HEK293 (cell line): ENCODE measurements around the gene PDE6H.

Experiments
- CTCF ChIA-PET: fragments of 350-600 bp; formaldehyde crosslinking; extraction: SDS; loops from one replicate; lab custom pipeline; 2021; ENCODE audit warnings: antibody characterized with exemption; lab: Yijun Ruan, JAX
- POLR2A ChIA-PET: fragments of 300-600 bp; formaldehyde crosslinking; extraction: SDS; loops from one replicate; lab custom pipeline; 2020; ENCODE audit warnings: antibody characterized with exemption, inconsistent platforms; lab: Yijun Ruan, JAX
- H3K27ac ChIP-seq: fragments of 200-500 bp; sonication (Bioruptor generic); 2 replicates; pipeline ENCODE4 v1.5.1; 2014; ENCODE audit warnings: low read depth, low read length, control low read depth, inconsistent platforms; ENCODE audit errors: extremely low read depth
- H3K36me3 ChIP-seq, 2 experiments: fragments of 200-500 bp in 1 of 2; sonication (Bioruptor generic) in 1 of 2; 1 replicate in 1 of 2; 2 replicates in 1 of 2; pipeline ENCODE4 v1.5.1; 2014 to 2017; ENCODE audit warnings: inconsistent platforms in 2 of 2, low read length in 2 of 2; ENCODE audit not compliant: control insufficient read depth in 2 of 2, insufficient read depth in 1 of 2
- H3K4me1 ChIP-seq: fragments of 200-500 bp; sonication (Bioruptor generic); 2 replicates; pipeline ENCODE4 v1.5.1; 2014; ENCODE audit warnings: mild to moderate bottlenecking, low read length, inconsistent platforms; ENCODE audit not compliant: control insufficient read depth, insufficient read depth
- H3K4me3 ChIP-seq: 2 replicates; pipeline ENCODE4 v1.5.1; 2011; ENCODE audit warnings: low read depth, mild to moderate bottlenecking, control low read depth, low read length, moderate library complexity
- H3K9me3 ChIP-seq: fragments of 200-500 bp; sonication (Bioruptor generic); 2 replicates; pipeline ENCODE4 v1.5.1; 2014; ENCODE audit warnings: low read depth, low read length, inconsistent platforms; ENCODE audit not compliant: control insufficient read depth, insufficient read depth
- GLIS1 ChIP-seq: fragments of 450-650 bp; formaldehyde crosslinking; IDR thresholded peaks from 2 replicates; pipeline ENCODE4 v1.5.1; 2016; ENCODE audit warnings: missing biosample characterization, missing genetic modification characterization
- SETDB1 ChIP-seq: IDR thresholded peaks from one replicate; pipeline ENCODE4 v1.6.1; 2017; ENCODE audit warnings: mild to moderate bottlenecking, low read length, moderate library complexity, mixed read lengths; ENCODE audit not compliant: insufficient read length
- ZBTB1 ChIP-seq: fragments of 450-650 bp; formaldehyde crosslinking; IDR thresholded peaks from 2 replicates; pipeline ENCODE4 v1.5.1; 2016; ENCODE audit warnings: missing biosample characterization, missing genetic modification characterization
- ZBTB17 ChIP-seq: fragments of 450-650 bp; formaldehyde crosslinking; IDR thresholded peaks from 2 replicates; pipeline ENCODE4 v1.5.1; 2016; ENCODE audit warnings: missing biosample characterization, missing genetic modification characterization
- ZEB2 ChIP-seq: fragments of 450-650 bp; formaldehyde crosslinking; IDR thresholded peaks from 2 replicates; pipeline ENCODE4 v1.5.1; 2016; ENCODE audit warnings: missing biosample characterization, missing genetic modification characterization
- ZNF2 ChIP-seq: fragments of 450-650 bp; formaldehyde crosslinking; IDR thresholded peaks from 2 replicates; pipeline ENCODE4 v1.5.1; 2016; ENCODE audit warnings: missing biosample characterization, missing genetic modification characterization
- ZNF211 ChIP-seq: fragments of 450-650 bp; formaldehyde crosslinking; IDR thresholded peaks from 2 replicates; pipeline ENCODE4 v1.5.1; 2016; ENCODE audit warnings: low read depth, missing biosample characterization, missing genetic modification characterization
- ZNF221 ChIP-seq: fragments of 450-650 bp; formaldehyde crosslinking; IDR thresholded peaks from 2 replicates; pipeline ENCODE4 v1.5.1; 2017; ENCODE audit warnings: missing biosample characterization, missing genetic modification characterization, borderline replicate concordance
- ZNF23 ChIP-seq: fragments of 450-650 bp; formaldehyde crosslinking; IDR thresholded peaks from 2 replicates; pipeline ENCODE4 v1.5.1; 2016; ENCODE audit warnings: missing biosample characterization, missing genetic modification characterization, borderline replicate concordance
- ZNF423 ChIP-seq: fragments of 450-650 bp; formaldehyde crosslinking; IDR thresholded peaks from 2 replicates; pipeline ENCODE4 v1.5.1; 2016; ENCODE audit warnings: missing biosample characterization, missing genetic modification characterization
- ZNF549 ChIP-seq: fragments of 450-650 bp; IDR thresholded peaks from 2 replicates; pipeline ENCODE4 v1.5.1; 2018; ENCODE audit warnings: missing biosample characterization, missing genetic modification characterization, mild to moderate bottlenecking, inconsistent platforms, moderate library complexity
- ZSCAN23 ChIP-seq: fragments of 450-650 bp; formaldehyde crosslinking; IDR thresholded peaks from 2 replicates; pipeline ENCODE4 v1.5.1; 2016; ENCODE audit warnings: missing biosample characterization, missing genetic modification characterization
- TF ChIP-seq, protein P1 (sequence below): fragments of 450-650 bp; formaldehyde crosslinking; IDR thresholded peaks from 2 replicates; pipeline ENCODE4 v1.5.1; 2016; ENCODE audit warnings: missing biosample characterization, missing genetic modification characterization
- TF ChIP-seq, protein P2 (sequence below): fragments of 450-650 bp; formaldehyde crosslinking; IDR thresholded peaks from 2 replicates; pipeline ENCODE4 v1.5.1; 2016; ENCODE audit warnings: missing biosample characterization, missing genetic modification characterization
- TF ChIP-seq, protein P3 (sequence below): fragments of 450-650 bp; formaldehyde crosslinking; IDR thresholded peaks from 2 replicates; pipeline ENCODE4 v1.5.1; 2016; ENCODE audit warnings: missing biosample characterization, missing genetic modification characterization
- TF ChIP-seq, protein P4 (sequence below): fragments of 450-650 bp; formaldehyde crosslinking; IDR thresholded peaks from 2 replicates; pipeline ENCODE4; 2016; ENCODE audit warnings: missing biosample characterization, missing genetic modification characterization
- TF ChIP-seq, protein P5 (sequence below): fragments of 450-650 bp; formaldehyde crosslinking; conservative IDR thresholded peaks from 2 replicates; pipeline ENCODE4 v1.5.1; 2016; ENCODE audit warnings: low read depth, missing biosample characterization, missing genetic modification characterization

Gene PDE6H

DNA sequence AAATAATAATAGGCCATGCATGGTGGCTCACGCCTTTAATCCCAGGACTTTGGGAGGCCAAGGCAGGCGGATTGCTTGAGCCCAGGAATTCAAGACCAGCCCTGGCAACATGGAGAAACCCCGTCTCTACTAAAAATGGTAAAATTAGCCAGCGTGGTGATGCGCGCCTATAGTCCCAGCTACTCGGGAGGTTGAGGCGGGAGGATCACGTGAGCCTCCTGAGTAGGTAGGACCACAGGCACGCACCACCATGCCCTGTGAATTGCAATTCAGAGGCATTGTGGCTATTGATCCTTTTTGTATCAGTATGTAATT, 13.8 kb upstream of the PDE6H start (continued):
- TF ChIP-seq ZEB2 = no peak
- no peak for TF ChIP-seq ZNF221 (tag by site-specific recombination)
- no peak for TF ChIP-seq SETDB1
- TF ChIP-seq GLIS1 (tag by site-specific recombination) = no peak
- TF ChIP-seq, protein P1, sequence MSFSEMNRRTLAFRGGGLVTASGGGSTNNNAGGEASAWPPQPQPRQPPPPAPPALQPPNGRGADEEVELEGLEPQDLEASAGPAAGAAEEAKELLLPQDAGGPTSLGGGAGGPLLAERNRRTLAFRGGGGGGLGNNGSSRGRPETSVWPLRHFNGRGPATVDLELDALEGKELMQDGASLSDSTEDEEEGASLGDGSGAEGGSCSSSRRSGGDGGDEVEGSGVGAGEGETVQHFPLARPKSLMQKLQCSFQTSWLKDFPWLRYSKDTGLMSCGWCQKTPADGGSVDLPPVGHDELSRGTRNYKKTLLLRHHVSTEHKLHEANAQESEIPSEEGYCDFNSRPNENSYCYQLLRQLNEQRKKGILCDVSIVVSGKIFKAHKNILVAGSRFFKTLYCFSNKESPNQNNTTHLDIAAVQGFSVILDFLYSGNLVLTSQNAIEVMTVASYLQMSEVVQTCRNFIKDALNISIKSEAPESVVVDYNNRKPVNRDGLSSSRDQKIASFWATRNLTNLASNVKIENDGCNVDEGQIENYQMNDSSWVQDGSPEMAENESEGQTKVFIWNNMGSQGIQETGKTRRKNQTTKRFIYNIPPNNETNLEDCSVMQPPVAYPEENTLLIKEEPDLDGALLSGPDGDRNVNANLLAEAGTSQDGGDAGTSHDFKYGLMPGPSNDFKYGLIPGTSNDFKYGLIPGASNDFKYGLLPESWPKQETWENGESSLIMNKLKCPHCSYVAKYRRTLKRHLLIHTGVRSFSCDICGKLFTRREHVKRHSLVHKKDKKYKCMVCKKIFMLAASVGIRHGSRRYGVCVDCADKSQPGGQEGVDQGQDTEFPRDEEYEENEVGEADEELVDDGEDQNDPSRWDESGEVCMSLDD (tag by site-specific recombination) = no peak
- no peak for TF ChIP-seq ZNF423 (tag by site-specific recombination)
- TF ChIP-seq ZNF23 (tag by site-specific recombination) = no peak
- TF ChIP-seq, protein P2, sequence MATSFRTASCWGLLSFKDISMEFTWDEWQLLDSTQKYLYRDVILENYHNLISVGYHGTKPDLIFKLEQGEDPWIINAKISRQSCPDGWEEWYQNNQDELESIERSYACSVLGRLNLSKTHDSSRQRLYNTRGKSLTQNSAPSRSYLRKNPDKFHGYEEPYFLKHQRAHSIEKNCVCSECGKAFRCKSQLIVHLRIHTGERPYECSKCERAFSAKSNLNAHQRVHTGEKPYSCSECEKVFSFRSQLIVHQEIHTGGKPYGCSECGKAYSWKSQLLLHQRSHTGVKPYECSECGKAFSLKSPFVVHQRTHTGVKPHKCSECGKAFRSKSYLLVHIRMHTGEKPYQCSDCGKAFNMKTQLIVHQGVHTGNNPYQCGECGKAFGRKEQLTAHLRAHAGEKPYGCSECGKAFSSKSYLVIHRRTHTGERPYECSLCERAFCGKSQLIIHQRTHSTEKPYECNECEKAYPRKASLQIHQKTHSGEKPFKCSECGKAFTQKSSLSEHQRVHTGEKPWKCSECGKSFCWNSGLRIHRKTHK = no peak
- TF ChIP-seq ZBTB17 (tag by site-specific recombination) = no peak
- TF ChIP-seq ZNF549 (tag by site-specific recombination) = no peak

DNA sequence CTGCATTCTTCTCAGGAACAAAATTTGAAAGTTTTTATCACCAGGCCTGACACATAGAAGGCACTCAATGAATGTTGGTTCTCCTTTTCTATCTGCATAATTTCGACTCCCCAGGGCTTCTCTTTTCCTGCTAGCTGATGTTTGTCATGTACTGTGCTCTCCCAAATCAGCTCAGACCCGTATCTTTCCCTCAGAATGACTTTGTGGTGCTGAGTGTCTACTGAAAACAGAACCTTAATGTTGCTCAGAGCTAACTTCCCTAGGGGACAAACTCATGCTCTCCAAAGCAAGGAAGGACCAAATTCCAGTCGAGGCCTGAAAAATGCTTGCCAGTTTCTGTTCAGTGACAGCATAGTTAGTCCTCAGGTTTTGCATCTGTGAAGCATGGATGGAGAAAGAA, 13.4 kb upstream of the PDE6H start:
- CTCF ChIA-PET = no interaction called here
- H3K4me3 ChIP-seq = no peak overlapping the region

DNA sequence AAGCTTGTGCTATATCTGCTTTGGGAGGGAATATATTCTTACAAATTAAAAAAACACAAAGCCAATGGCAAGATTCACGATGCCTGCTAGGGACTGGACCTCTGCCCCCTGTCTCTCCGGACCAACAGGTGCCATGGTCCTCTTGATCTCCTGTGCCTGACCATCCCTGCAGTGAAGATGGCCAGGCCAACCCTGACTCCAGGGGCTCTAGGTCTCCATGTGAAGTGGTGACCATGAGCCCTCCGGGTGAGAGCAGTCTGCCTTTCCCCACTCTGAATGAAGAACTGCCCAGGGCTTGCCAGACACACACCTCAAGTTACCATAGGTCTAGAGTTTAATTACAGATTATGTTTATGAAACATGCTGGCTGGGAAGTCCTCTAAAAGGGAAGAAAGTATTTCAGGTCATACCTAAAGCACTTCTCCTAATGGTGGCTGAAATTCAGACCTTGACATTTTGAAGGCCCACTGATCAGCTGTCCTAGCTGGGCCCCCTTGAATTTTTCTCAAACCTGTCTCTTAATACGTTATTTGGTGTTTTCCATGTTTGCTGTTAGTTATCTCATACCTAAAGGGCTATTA, 12.8 kb upstream of the PDE6H start:
- H3K4me3 ChIP-seq = no peak overlapping the region
- H3K36me3 ChIP-seq = no peaks in the 10 kb centered on the region
- ChIA-PET POLR2A (no interaction called here), CTCF (no interaction called here)
- no peaks in the 10 kb centered on the region for H3K9me3 ChIP-seq
- H3K4me1 ChIP-seq = no peaks in the 10 kb centered on the region
- no peak overlapping the region for H3K27ac ChIP-seq
- TF ChIP-seq ZBTB1 (tag by site-specific recombination) = no peak
- TF ChIP-seq ZNF211 (tag by site-specific recombination) = no peak
- TF ChIP-seq, protein P3, sequence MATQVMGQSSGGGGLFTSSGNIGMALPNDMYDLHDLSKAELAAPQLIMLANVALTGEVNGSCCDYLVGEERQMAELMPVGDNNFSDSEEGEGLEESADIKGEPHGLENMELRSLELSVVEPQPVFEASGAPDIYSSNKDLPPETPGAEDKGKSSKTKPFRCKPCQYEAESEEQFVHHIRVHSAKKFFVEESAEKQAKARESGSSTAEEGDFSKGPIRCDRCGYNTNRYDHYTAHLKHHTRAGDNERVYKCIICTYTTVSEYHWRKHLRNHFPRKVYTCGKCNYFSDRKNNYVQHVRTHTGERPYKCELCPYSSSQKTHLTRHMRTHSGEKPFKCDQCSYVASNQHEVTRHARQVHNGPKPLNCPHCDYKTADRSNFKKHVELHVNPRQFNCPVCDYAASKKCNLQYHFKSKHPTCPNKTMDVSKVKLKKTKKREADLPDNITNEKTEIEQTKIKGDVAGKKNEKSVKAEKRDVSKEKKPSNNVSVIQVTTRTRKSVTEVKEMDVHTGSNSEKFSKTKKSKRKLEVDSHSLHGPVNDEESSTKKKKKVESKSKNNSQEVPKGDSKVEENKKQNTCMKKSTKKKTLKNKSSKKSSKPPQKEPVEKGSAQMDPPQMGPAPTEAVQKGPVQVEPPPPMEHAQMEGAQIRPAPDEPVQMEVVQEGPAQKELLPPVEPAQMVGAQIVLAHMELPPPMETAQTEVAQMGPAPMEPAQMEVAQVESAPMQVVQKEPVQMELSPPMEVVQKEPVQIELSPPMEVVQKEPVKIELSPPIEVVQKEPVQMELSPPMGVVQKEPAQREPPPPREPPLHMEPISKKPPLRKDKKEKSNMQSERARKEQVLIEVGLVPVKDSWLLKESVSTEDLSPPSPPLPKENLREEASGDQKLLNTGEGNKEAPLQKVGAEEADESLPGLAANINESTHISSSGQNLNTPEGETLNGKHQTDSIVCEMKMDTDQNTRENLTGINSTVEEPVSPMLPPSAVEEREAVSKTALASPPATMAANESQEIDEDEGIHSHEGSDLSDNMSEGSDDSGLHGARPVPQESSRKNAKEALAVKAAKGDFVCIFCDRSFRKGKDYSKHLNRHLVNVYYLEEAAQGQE (tag by site-specific recombination) = no peak
- TF ChIP-seq, protein P4, sequence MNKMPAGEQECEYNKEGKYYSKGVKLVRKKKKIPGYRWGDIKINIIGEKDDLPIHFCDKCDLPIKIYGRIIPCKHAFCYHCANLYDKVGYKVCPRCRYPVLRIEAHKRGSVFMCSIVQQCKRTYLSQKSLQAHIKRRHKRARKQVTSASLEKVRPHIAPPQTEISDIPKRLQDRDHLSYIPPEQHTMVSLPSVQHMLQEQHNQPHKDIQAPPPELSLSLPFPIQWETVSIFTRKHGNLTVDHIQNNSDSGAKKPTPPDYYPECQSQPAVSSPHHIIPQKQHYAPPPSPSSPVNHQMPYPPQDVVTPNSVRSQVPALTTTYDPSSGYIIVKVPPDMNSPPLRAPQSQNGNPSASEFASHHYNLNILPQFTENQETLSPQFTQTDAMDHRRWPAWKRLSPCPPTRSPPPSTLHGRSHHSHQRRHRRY (tag by site-specific recombination) = no peak
- TF ChIP-seq, protein P5, sequence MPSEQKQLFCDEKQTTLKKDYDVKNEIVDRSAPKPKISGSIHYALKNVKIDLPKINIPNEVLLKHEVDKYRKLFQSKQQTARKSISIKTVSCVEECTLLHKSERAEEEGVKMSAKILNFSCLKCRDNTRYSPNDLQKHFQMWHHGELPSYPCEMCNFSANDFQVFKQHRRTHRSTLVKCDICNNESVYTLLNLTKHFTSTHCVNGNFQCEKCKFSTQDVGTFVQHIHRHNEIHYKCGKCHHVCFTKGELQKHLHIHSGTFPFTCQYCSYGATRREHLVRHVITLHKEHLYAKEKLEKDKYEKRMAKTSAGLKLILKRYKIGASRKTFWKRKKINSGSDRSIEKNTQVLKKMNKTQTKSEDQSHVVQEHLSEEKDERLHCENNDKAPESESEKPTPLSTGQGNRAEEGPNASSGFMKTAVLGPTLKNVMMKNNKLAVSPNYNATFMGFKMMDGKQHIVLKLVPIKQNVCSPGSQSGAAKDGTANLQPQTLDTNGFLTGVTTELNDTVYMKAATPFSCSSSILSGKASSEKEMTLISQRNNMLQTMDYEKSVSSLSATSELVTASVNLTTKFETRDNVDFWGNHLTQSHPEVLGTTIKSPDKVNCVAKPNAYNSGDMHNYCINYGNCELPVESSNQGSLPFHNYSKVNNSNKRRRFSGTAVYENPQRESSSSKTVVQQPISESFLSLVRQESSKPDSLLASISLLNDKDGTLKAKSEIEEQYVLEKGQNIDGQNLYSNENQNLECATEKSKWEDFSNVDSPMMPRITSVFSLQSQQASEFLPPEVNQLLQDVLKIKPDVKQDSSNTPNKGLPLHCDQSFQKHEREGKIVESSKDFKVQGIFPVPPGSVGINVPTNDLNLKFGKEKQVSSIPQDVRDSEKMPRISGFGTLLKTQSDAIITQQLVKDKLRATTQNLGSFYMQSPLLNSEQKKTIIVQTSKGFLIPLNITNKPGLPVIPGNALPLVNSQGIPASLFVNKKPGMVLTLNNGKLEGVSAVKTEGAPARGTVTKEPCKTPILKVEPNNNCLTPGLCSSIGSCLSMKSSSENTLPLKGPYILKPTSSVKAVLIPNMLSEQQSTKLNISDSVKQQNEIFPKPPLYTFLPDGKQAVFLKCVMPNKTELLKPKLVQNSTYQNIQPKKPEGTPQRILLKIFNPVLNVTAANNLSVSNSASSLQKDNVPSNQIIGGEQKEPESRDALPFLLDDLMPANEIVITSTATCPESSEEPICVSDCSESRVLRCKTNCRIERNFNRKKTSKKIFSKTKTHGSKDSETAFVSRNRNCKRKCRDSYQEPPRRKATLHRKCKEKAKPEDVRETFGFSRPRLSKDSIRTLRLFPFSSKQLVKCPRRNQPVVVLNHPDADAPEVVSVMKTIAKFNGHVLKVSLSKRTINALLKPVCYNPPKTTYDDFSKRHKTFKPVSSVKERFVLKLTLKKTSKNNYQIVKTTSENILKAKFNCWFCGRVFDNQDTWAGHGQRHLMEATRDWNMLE (tag by site-specific recombination) = no peak
- TF ChIP-seq ZSCAN23 = no peak
- TF ChIP-seq, protein P1 (tag by site-specific recombination) = no peak

More for the DNA sequence above, 13.4 kb upstream of the PDE6H start:
- H3K27ac ChIP-seq = no peak overlapping the region
- H3K36me3 ChIP-seq = no peaks in the 10 kb centered on the region
- no peaks in the 10 kb centered on the region for H3K4me1 ChIP-seq
- POLR2A ChIA-PET = no interaction called here
- no peaks in the 10 kb centered on the region for H3K9me3 ChIP-seq
- TF ChIP-seq ZNF2 (tag by site-specific recombination) = no peak
